ENCODE data around the gene SEMA3C. TPM values are rescaled to one million over a fixed set of nuclear protein-coding genes. Genes with fewer than 3 reads are reported as not detected.

The SEMA3C gene
- total and polyA plus RNA-seq, 2 donors (not counting 3 experiments of a cell fraction or from before 2014, with no cell fraction given): 0.01 to 0.09 TPM

DNA sequence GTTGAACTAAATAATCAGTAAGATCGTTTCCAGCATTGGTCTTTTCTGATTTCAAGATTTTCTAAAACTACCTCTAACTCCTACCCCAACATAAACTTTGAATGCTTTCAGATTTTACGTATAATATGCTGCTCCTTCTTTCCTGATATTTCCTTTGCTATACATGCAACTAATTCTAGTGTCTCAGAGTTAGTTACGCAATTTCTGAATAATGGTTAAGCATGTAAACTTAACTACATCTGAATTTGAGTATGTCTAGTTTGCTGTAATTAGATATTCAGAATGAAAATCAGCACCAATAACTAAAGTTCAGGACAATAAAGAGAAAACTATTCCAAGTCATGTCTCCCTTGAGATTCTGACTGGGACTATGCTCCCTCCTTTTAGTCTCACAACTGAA is 71.0 kb downstream of the SEMA3C start:
- H2AFZ ChIP-seq (ENCODE audit: low read depth, low read length): no peak overlapping the region
- intact Hi-C loops (cut with micrococcal nuclease) (no loop called here), dilution Hi-C loops (cut with MboI; ENCODE audit: extremely low pct_ligation_motif_present, low sequenced_read_pairs) (no loop called here)
- ChIA-PET CTCF (no interaction called here), POLR2A (no interaction called here)
- H3K79me2 ChIP-seq (ENCODE audit: control insufficient read depth, insufficient read depth, low read length): no peaks in the 10 kb centered on the region
- no peak overlapping the region for H3K9ac ChIP-seq (replicated peaks; ENCODE audit: extremely low read depth, insufficient read depth, low read length)
- H3K36me3 ChIP-seq (ENCODE audit: control insufficient read depth in 2 of 2, extremely low read depth in 1 of 2, insufficient read depth in 2 of 2, low read length in 2 of 2): no peaks in the 10 kb centered on the region
- H4K20me1 ChIP-seq (replicated peaks; ENCODE audit: control insufficient read depth, extremely low read depth, insufficient read depth, low read length): no peaks in the 10 kb centered on the region
- FAIRE-seq: no peak
- H3K4me2 ChIP-seq (ENCODE audit: insufficient read depth, low read length): no peak overlapping the region
- H3K27ac ChIP-seq (ENCODE audit: insufficient read depth, low read depth, low read length): no peak overlapping the region
- TF ChIP-seq, protein P1, sequence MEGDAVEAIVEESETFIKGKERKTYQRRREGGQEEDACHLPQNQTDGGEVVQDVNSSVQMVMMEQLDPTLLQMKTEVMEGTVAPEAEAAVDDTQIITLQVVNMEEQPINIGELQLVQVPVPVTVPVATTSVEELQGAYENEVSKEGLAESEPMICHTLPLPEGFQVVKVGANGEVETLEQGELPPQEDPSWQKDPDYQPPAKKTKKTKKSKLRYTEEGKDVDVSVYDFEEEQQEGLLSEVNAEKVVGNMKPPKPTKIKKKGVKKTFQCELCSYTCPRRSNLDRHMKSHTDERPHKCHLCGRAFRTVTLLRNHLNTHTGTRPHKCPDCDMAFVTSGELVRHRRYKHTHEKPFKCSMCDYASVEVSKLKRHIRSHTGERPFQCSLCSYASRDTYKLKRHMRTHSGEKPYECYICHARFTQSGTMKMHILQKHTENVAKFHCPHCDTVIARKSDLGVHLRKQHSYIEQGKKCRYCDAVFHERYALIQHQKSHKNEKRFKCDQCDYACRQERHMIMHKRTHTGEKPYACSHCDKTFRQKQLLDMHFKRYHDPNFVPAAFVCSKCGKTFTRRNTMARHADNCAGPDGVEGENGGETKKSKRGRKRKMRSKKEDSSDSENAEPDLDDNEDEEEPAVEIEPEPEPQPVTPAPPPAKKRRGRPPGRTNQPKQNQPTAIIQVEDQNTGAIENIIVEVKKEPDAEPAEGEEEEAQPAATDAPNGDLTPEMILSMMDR (IDR thresholded peaks at IDR 0.05; ENCODE audit: extremely low read depth in 1 of 2, insufficient read depth in 1 of 2, low read depth in 1 of 2, low read length in 2 of 2): no peak
- TF ChIP-seq EZH2 (IDR thresholded peaks at IDR 0.05; ENCODE audit: borderline replicate concordance, low read depth, low read length, severe bottlenecking): no peak
- TF ChIP-seq JUN (IDR thresholded peaks at IDR 0.05; ENCODE audit: borderline replicate concordance, insufficient read depth, insufficient read length, low read depth): no peak
- TF ChIP-seq POLR2AphosphoS5 (IDR thresholded peaks at IDR 0.05; ENCODE audit: insufficient read depth, low read depth, low read length): no peak
- no peak for TF ChIP-seq GATA2 (IDR thresholded peaks at IDR 0.05; ENCODE audit: insufficient read depth, insufficient read length, low read depth, low read length)
- TF ChIP-seq MYC (IDR thresholded peaks at IDR 0.05; ENCODE audit: low read depth, low read length): no peak
- TF ChIP-seq, protein P2, sequence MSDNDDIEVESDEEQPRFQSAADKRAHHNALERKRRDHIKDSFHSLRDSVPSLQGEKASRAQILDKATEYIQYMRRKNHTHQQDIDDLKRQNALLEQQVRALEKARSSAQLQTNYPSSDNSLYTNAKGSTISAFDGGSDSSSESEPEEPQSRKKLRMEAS (IDR thresholded peaks at IDR 0.05; ENCODE audit: insufficient read depth, insufficient read length): no peak
- TF ChIP-seq FOS (IDR thresholded peaks at IDR 0.05; ENCODE audit: borderline replicate concordance, insufficient read depth, low read length): no peak
- TF ChIP-seq POLR2A (IDR thresholded peaks at IDR 0.05; ENCODE audit: low read depth, low read length): no peak
- no TSS peak for BruUV-seq (replicated peaks)
- H3K9me1 ChIP-seq (replicated peaks; ENCODE audit: control insufficient read depth, extremely low read depth, insufficient read depth, low read length): no peaks in the 10 kb centered on the region
- no peak overlapping the region for H3K4me3 ChIP-seq (replicated peaks in 1 of 3; ENCODE audit: insufficient read depth in 1 of 3, low read depth in 1 of 3, low read length in 3 of 3)
- H3K9me3 ChIP-seq (replicated peaks; ENCODE audit: control insufficient read depth, insufficient read depth, low read length): no peaks in the 10 kb centered on the region
- no peaks in the 10 kb centered on the region for H3K4me1 ChIP-seq (ENCODE audit: control insufficient read depth, extremely low read depth, insufficient read depth, low read length)
- no peak for DNase-seq (ENCODE audit: low read depth, low spot score)
- no peaks in the 10 kb centered on the region for H3K27me3 ChIP-seq (ENCODE audit: control insufficient read depth in 2 of 2, insufficient read depth in 2 of 2, low read length in 2 of 2)
